ENCODE data around the gene RNF214. TPM values are rescaled to one million over a fixed set of nuclear protein-coding genes. Genes with fewer than 3 reads are reported as not detected.

Gene RNF214
- total RNA-seq, 4 donors from 2014 or later: 7.4 to 11.3 (median 9.5) TPM

DNA sequence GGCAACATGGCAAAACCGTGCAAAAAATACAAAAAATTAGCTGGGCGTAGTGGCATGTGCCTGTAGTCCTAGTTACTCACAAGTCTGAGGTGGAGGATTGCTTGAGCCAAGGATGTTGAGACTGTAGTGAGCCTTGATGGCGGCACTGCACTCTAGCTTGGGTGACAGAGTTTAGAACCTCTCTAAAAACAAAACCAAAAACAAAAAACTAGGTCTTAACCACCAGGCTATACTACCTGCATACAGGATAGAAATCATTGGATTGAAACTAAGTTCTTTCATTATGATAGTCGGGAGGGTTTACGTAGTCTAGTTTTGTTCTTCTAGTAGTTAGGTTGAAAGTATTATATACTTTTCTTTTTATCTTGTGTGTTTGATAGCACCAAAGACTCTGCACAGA, 5.8 kb downstream of the RNF214 start:
- no peak for DNase-seq (ENCODE audit: low spot score in 2 of 2)
- no peak overlapping the region for H3K4me3 ChIP-seq (ENCODE audit: low read depth, poor library complexity, severe bottlenecking)
- TF ChIP-seq CTCF (IDR thresholded peaks at IDR 0.05): no peak
- TF ChIP-seq POLR2A (IDR thresholded peaks at IDR 0.05): no peak
- 90 to 97% methylated on average over 5 of the region's 5 CpGs for WGBS, 2 donors
- intact Hi-C loops (cut with DNase I; ENCODE audit: low total_unique reads): no loop called here

DNA sequence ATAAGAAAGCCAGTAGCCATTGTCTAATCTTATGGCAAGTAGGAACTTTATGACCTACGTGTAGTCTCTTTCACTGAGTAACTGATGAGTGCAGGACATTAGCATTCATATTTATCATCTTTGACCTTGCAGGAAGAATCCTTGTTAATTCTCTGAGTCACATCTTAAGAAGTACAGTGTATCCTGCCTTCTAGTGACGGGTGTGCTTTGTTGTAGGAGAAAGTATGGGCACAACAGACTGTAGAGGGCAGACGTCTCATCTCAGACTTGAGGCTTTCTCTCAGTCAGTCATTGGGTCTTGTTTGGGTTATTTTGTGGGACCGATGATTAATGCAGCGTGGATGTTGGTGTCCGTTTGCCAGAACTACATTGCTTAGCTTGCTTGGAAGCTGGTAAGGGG, 6.8 kb downstream of the RNF214 start:
- no peak for DNase-seq (ENCODE audit: low spot score in 2 of 2)
- intact Hi-C loops (cut with DNase I; ENCODE audit: low total_unique reads): no loop called here
- 86 to 89% methylated on average over 6 of the region's 6 CpGs for WGBS, 2 donors
- H3K4me3 ChIP-seq (ENCODE audit: low read depth, poor library complexity, severe bottlenecking): no peak overlapping the region
- TF ChIP-seq POLR2A (IDR thresholded peaks at IDR 0.05) (no peak), CTCF (IDR thresholded peaks at IDR 0.05) (no peak)

- WGBS, 2 donors: 96% methylated on average over 4 of the region's 4 CpGs
Observed at GRCh38 chr11:117248341-117248740, 15.9 kb downstream of the RNF214 start.

GRCh38 chr11:117249571-117249970, 17.1 kb downstream of the RNF214 start:
- 94 to 95% methylated on average over 4 of the region's 4 CpGs for WGBS, 2 donors
- TF ChIP-seq POLR2A (IDR thresholded peaks at IDR 0.05) (no peak), CTCF (IDR thresholded peaks at IDR 0.05) (no peak)
- H3K4me3 ChIP-seq (ENCODE audit: low read depth, poor library complexity, severe bottlenecking): no peak overlapping the region
- intact Hi-C loops (cut with DNase I; ENCODE audit: low total_unique reads): no loop called here
- DNase-seq (ENCODE audit: low spot score in 2 of 2): no peak

More at GRCh38 chr11:117248341-117248740, 15.9 kb downstream of the RNF214 start:
- no peak overlapping the region for H3K4me3 ChIP-seq (ENCODE audit: low read depth, poor library complexity, severe bottlenecking)
- TF ChIP-seq POLR2A (IDR thresholded peaks at IDR 0.05) (no peak), CTCF (IDR thresholded peaks at IDR 0.05) (no peak)
- intact Hi-C loops (cut with DNase I; ENCODE audit: low total_unique reads): no loop called here
- DNase-seq (ENCODE audit: low spot score in 2 of 2): no peak

DNA sequence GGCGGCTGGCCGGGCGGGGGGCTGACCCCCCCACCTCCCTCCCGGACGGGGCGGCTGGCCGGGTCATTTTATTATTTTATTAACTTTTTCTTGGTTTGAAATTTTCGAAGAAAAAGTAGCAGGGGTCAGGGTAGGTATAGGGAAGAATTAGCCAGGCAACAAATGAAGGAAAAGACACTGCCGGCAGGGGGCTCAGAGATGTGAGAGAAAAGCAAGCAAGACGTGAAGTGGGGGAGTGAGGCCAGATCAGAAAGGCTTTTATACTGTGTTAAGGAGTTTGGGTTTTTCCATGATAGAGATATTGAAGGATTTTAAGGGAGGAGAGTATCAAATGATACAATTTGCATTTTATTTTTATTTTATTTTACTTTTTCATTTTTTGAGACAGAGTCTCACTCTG, 19.0 kb downstream of the RNF214 start:
- WGBS, 2 donors: 92 to 96% methylated on average over 9 to 10 of the region's 10 CpGs
- TF ChIP-seq CTCF (IDR thresholded peaks at IDR 0.05) (no peak), POLR2A (IDR thresholded peaks at IDR 0.05) (no peak)
- intact Hi-C loops (cut with DNase I; ENCODE audit: low total_unique reads): no loop called here
- H3K4me3 ChIP-seq (ENCODE audit: low read depth, poor library complexity, severe bottlenecking): no peak overlapping the region
- DNase-seq (ENCODE audit: low spot score in 2 of 2): no peak

- intact Hi-C loops (cut with DNase I; ENCODE audit: low total_unique reads): no loop called here
- WGBS, 2 donors: 77 to 88% methylated on average over 3 of the region's 3 CpGs
- DNase-seq (ENCODE audit: low spot score in 2 of 2): no peak
- H3K4me3 ChIP-seq (ENCODE audit: low read depth, poor library complexity, severe bottlenecking): no peak overlapping the region
- TF ChIP-seq CTCF (IDR thresholded peaks at IDR 0.05): no peak
- TF ChIP-seq POLR2A (IDR thresholded peaks at IDR 0.05): no peak
Observed at GRCh38 chr11:117255966-117256365, 23.5 kb downstream of the RNF214 start.
